Neural cell (in vitro differentiated cells): ENCODE data around the gene FASTK.

ENCODE experiments used
- CTCF ChIP-seq: fragments of 450-650 bp; IDR thresholded peaks from 2 replicates; pipeline ENCODE4 v1.5.1; 2014; ENCODE audit warnings: antibody characterized with exemption, mild to moderate bottlenecking, moderate library complexity; ENCODE audit not compliant: poor library complexity, severe bottlenecking
- EP300 ChIP-seq: fragments of 450-650 bp; conservative IDR thresholded peaks from 2 replicates; pipeline ENCODE4 v1.6.1; 2014; ENCODE audit warnings: antibody characterized with exemption, mild to moderate bottlenecking, moderate library complexity; ENCODE audit not compliant: poor library complexity, severe bottlenecking
- EZH2 ChIP-seq: fragments of 200-600, 300-800 bp; shearing (Covaris generic), sonication (generic); IDR thresholded peaks from 2 replicates; pipeline ENCODE4 v1.6.1; 2014; ENCODE audit warnings: antibody characterized with exemption, low read length, borderline replicate concordance, mild to moderate bottlenecking; ENCODE audit not compliant: insufficient read depth, poor library complexity, severe bottlenecking
- POLR2AphosphoS5 ChIP-seq: IDR thresholded peaks from 2 replicates; pipeline ENCODE4 v1.6.1; 2012

GRCh38 chr7:151094675-151095074, 14.1 kb upstream of the FASTK start:
- no peak for TF ChIP-seq CTCF
- TF ChIP-seq EP300 = no peak
- no peak for TF ChIP-seq EZH2
- TF ChIP-seq POLR2AphosphoS5 = no peak
